Measurements from ENCODE around the gene CMA1.

- TF ChIP-seq CTCF (IDR thresholded peaks at IDR 0.05; ENCODE audit: poor library complexity, severe bottlenecking) (no peak), EZH2 (IDR thresholded peaks at IDR 0.05; ENCODE audit: borderline replicate concordance, insufficient read depth, low read length, poor library complexity, severe bottlenecking) (no peak), POLR2AphosphoS5 (IDR thresholded peaks at IDR 0.05) (no peak), EP300 (conservative IDR thresholded peaks at IDR 0.05; ENCODE audit: poor library complexity, severe bottlenecking) (no peak), TAF1 (IDR thresholded peaks at IDR 0.05; ENCODE audit: low read depth) (no peak), MXI1 (conservative IDR thresholded peaks at IDR 0.05; ENCODE audit: poor library complexity, severe bottlenecking) (no peak)
These were observed 48.7 kb upstream of the CMA1 start for GRCh38 chr14:24556756-24557155.

Measured in neural cell (in vitro differentiated cells).